CD4-positive, alpha-beta T cell treated with Interleukin-15 for 1 hour (primary cell): ENCODE data around the gene BRCA1.

ENCODE experiments used
- DNase-seq: peaks from one replicate; pipeline ENCODE4 v3.0.0-alpha.2; 2020

Gene BRCA1

GRCh38 chr17:43024407-43025289 is 100.5 kb downstream of the BRCA1 start, which contains the start of gene RND2:
TSS of gene RND2 (plus strand) at chr17:43025231. CDS start at chr17:43025348, 117 bp downstream.
- peak; percentile 89 for DNase-seq

GRCh38 chr17:43021741-43022512 is 103.2 kb downstream of the BRCA1 start, which contains the start of gene VAT1:
TSS of gene VAT1 (minus strand) at chr17:43022385. CDS start at chr17:43022322, 63 bp downstream.
- peak; percentile 52 for DNase-seq

- DNase-seq: peak; percentile 43
Measured at GRCh38 chr17:43020789-43021740, 104.1 kb downstream of the BRCA1 start.

- no peak for DNase-seq
Measured at GRCh38 chr17:43020030-43020621, 105.0 kb downstream of the BRCA1 start.

- DNase-seq: no peak
Measured at GRCh38 chr17:43019418-43019817, 105.7 kb downstream of the BRCA1 start.

GRCh38 chr17:43018932-43019331 is 106.2 kb downstream of the BRCA1 start:
- DNase-seq: no peak

- DNase-seq: peak; percentile 68
Measured at GRCh38 chr17:43018008-43018853, 106.9 kb downstream of the BRCA1 start.

- no peak for DNase-seq
Measured at GRCh38 chr17:43016216-43016615, 108.9 kb downstream of the BRCA1 start.

- no peak for DNase-seq
Measured at GRCh38 chr17:43015579-43015978, 109.6 kb downstream of the BRCA1 start.

- no peak for DNase-seq
Measured at GRCh38 chr17:43014649-43015542, 110.3 kb downstream of the BRCA1 start.

- no peak for DNase-seq
Measured at GRCh38 chr17:43014020-43014648, 111.0 kb downstream of the BRCA1 start.

GRCh38 chr17:43013296-43013695 is 111.9 kb downstream of the BRCA1 start:
- no peak for DNase-seq

GRCh38 chr17:43011728-43012472 is 113.3 kb downstream of the BRCA1 start:
- DNase-seq: no peak

GRCh38 chr17:43010667-43011308 is 114.4 kb downstream of the BRCA1 start:
- DNase-seq: no peak

GRCh38 chr17:43006639-43007551 is 118.3 kb downstream of the BRCA1 start, which contains the start of gene IFI35:
TSS of gene IFI35 (plus strand) at chr17:43006784. CDS start at chr17:43006948, 164 bp downstream.
- peak; percentile 86 for DNase-seq

- DNase-seq: no peak
Measured at GRCh38 chr17:43003542-43004172, 121.5 kb downstream of the BRCA1 start.
